ENCODE measurements around the gene NIM1K.

NIM1K gene

GRCh38 chr5:43150748-43151147, 41.3 kb upstream of the NIM1K start:
- ChIA-PET POLR2A (interaction anchor here (1.9 kb wide), 1 partner anchor 30 kb away, joined by 7 read pairs; the partner anchor contains the start of gene ZNF131), CTCF (no interaction called here)
- H3K36me3 ChIP-seq (ENCODE audit: control insufficient read depth in 2 of 2, insufficient read depth in 1 of 2, low read length in 2 of 2) = peaks cover 4 to 16% of the 10 kb centered on the region in 2 experiments; a peak in 2 of 3 replicates
- H3K9me3 ChIP-seq (ENCODE audit: control insufficient read depth, insufficient read depth, low read depth, low read length) = no peaks in the 10 kb centered on the region
- no peak overlapping the region for H3K27ac ChIP-seq (ENCODE audit: extremely low read depth, low read depth, low read length)
- TF ChIP-seq ZNF398 (tag by site-specific recombination; IDR thresholded peaks at IDR 0.05) (no peak), PRDM6 (tag by site-specific recombination; IDR thresholded peaks at IDR 0.05) (peak; percentile 80), OSR2 (tag by site-specific recombination; IDR thresholded peaks at IDR 0.05) (peak; percentile 25; the same call in 1 of the 2 replicates), PRDM10 (tag by site-specific recombination; IDR thresholded peaks at IDR 0.05) (peak; percentile 86), ZNF140 (tag by site-specific recombination; IDR thresholded peaks at IDR 0.05) (no peak)
- peaks cover 13% of the 10 kb centered on the region for H3K4me1 ChIP-seq (ENCODE audit: control insufficient read depth, insufficient read depth, low read length)
- no peak overlapping the region for H3K4me3 ChIP-seq (ENCODE audit: low read depth, low read length)

GRCh38 chr5:43152946-43153345, 39.1 kb upstream of the NIM1K start:
- POLR2A ChIA-PET = no interaction called here
- Histone ChIP-seq H3K4me3 (ENCODE audit: low read depth, low read length) (no peak overlapping the region), H3K4me1 (ENCODE audit: control insufficient read depth, insufficient read depth, low read length) (peaks cover 16% of the 10 kb centered on the region), H3K9me3 (ENCODE audit: control insufficient read depth, insufficient read depth, low read depth, low read length) (no peaks in the 10 kb centered on the region), H3K27ac (ENCODE audit: extremely low read depth, low read depth, low read length) (no peak overlapping the region), H3K36me3 (ENCODE audit: control insufficient read depth in 2 of 2, insufficient read depth in 1 of 2, low read length in 2 of 2) (peaks cover 4 to 7% of the 10 kb centered on the region in 2 experiments; a peak in 2 of 3 replicates)
- CTCF ChIA-PET = no interaction called here
- TF ChIP-seq ZBTB21 (tag by site-specific recombination; IDR thresholded peaks at IDR 0.05) = no peak
- peak; percentile 72 for TF ChIP-seq ATF2 (tag by site-specific recombination; IDR thresholded peaks at IDR 0.05; ENCODE audit: low read depth)

GRCh38 chr5:43154469-43154868, 37.6 kb upstream of the NIM1K start:
- peak; percentile 34; the same call in 1 of the 2 replicates for TF ChIP-seq ZNF600 (tag by site-specific recombination; IDR thresholded peaks at IDR 0.05)
- peak; percentile 42; the same call in 1 of the 2 replicates for TF ChIP-seq SCRT1 (tag by site-specific recombination; IDR thresholded peaks at IDR 0.05; ENCODE audit: borderline replicate concordance)
- peak; percentile 85 for TF ChIP-seq SCRT2 (tag by site-specific recombination; IDR thresholded peaks at IDR 0.05)
- no peak for TF ChIP-seq FEZF1 (tag by site-specific recombination; IDR thresholded peaks at IDR 0.05)
- TF ChIP-seq RBAK (tag by site-specific recombination; IDR thresholded peaks at IDR 0.05) = no peak
- TF ChIP-seq ZNF398 (tag by site-specific recombination; IDR thresholded peaks at IDR 0.05) = no peak
- no peak for TF ChIP-seq ZSCAN5A (tag by site-specific recombination; IDR thresholded peaks at IDR 0.05)
- POLR2A ChIA-PET = no interaction called here
- Histone ChIP-seq H3K9me3 (ENCODE audit: control insufficient read depth, insufficient read depth, low read depth, low read length) (no peaks in the 10 kb centered on the region), H3K36me3 (ENCODE audit: control insufficient read depth in 2 of 2, insufficient read depth in 1 of 2, low read length in 2 of 2) (peaks cover 6 to 8% of the 10 kb centered on the region in 2 experiments; a peak in 2 of 3 replicates), H3K27ac (ENCODE audit: extremely low read depth, low read depth, low read length) (no peak overlapping the region), H3K4me1 (ENCODE audit: control insufficient read depth, insufficient read depth, low read length) (peaks cover 16% of the 10 kb centered on the region), H3K4me3 (ENCODE audit: low read depth, low read length) (no peak overlapping the region)
- CTCF ChIA-PET = interaction anchor here (0.7 kb wide), 1 partner anchor 49 kb away, joined by 3 read pairs; no protein-coding TSS in a partner anchor
